M059J (cell line): ENCODE data around the gene MEI1. TPM values are rescaled to one million over a fixed set of nuclear protein-coding genes. Genes with fewer than 3 reads are reported as not detected.
A peak's percentile ranks its signal among the peaks of the same experiment; 100 is the strongest.
"Not testable (repeated sequence)": the region's sequence is repeated elsewhere in the genome, so short reads cannot be mapped to it uniquely, and the experiment has no call there.

Experiments used
- DNase-seq: peaks from one replicate; pipeline ENCODE4 v3.0.0-alpha.2; 2012; ENCODE audit warnings: low read depth
- total RNA-seq: library from RNA; depleted of rRNA; stranded (reverse); fragments of >200 nt; shearing (Covaris generic); gene quantifications from 2 replicates; pipeline ENCODE4 v1.2.3, GENCODE V29; 2014

The MEI1 gene
- total RNA-seq, 1 experiment from 2014 or later: not detected

DNA sequence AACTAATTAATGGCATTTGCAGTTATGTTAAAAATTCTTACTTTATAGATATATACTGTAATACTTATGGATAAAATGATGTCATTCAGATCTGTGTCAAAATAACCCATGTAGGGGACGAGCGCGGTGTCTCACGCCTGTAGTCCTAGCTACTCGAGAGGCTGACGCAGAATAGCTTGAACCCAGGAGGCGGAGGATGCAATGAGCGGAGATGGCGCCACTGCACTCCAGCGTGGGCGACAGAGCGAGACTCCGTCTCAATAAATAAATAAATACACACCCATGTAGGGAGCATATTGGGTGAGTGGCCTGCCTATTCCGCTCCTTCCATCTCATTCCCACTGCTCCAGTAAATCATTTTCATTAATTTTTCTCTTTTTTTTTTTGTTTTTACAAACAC, 17.7 kb upstream of the MEI1 start:
- DNase-seq: no peak

DNA sequence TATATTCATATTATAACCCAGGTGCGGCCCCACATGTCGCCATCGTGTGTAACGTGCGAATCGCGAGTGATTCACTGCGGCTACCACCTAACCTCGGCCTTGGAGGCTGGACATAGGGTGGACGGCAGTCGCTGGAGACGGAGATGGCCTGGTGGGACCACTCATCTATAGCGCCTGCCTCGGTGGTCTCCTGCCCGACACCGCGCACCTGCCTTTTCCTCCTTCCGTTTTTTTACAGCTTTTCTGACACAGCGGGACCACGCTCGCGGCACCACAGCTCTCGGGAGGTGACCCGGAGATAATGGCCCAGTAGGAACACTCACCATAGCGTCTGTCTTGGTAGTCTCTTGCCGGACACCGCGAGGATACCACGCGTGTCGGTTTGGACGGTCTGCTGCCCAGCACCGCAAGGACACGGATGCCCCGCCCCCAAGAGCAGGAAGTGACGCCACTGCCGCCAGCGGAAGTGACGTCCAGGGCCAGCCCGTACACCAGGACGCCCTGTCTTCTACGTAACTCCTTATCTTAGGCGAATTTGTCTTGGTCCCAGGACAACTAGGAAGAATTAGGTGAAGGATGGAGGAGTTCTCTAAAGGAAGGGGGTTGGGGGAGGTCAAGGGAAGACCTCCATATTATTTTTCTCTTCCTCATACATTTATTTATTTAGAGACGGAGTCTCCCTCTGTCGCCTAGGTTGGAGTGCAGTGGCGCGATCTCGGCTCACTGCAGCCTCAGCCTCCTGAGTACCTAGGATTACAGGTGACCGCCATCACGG, 17.1 kb upstream of the MEI1 start:
- DNase-seq: no peak

DNA sequence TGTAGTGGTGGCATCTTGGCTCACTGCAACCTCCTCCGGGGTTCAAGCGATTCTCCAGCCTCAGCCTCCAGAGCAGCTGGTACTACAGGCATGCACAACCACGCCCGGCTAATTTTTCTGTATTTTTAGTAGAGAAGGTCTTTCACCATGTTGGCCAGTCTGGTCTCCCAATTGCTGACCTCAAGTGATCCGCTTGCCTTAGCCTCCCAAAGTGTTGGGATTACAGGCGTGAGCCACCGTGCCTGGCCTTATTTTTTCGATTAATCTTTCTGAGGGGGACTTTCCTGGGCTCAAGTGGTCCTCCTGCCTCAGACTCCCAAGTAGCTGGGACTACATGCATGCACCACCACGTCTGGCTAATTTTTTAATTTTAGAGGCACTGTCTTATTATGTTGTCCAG, 16.3 kb upstream of the MEI1 start:
- DNase-seq: no peak

DNA sequence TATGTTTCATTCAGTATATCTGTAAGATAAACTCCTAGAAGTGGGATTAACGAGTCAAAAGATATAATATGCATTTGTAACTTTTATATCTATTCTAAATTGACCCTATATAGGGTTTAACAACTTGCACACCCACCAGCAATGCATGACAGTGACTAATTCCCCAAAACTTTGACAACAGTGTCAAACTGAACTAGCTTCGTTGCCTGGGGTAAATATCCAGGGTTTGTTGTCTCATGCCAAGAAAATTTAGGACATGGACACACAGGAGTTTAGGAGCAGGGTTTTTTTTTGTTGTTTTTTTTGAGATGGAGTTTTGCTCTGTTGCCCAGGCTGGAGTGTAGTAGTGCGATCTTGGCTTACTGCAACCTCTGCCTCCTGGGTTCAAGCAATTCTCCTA, 15.7 kb upstream of the MEI1 start:
- DNase-seq: peak; percentile 72

DNA sequence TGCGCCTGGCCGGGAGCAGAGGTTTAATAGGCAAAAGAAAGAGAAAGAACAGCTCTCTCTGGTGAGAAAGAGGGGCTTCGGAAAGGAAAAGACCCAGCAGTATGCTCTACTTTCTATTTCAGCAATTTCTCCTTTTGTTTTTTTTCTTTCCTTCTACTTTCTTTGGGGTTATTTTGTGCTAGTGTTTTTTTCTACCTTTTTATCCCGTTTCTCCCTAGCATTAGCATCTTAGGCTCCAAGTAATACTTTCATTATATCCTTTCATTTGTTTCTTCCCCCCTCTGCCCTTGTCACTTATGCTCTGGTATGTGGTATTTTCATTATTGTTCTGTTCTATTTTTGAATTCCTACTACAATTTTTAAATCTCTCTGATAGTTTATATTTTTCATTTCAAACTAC, 15.1 kb upstream of the MEI1 start:
- no peak for DNase-seq

DNA sequence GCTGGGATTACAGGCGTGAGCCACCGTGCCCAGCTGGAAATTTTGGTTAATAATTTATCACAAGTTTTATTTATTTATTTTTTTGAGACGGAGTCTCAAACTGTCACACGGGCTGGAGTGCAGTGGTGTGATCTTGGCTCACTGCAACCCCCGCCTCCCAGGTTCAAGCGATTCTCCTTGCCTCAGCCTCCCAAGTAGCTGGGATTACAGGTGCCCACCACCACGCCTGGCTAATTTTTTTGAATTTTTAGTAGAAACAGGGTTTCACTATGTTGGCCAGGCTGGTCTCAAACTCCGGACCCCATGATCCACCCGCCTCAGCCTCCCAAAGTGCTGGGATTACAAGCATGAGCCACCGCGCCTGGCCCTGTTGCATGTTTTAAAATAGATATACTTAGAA, 12.4 kb upstream of the MEI1 start:
- not testable (repeated sequence) for DNase-seq

DNA sequence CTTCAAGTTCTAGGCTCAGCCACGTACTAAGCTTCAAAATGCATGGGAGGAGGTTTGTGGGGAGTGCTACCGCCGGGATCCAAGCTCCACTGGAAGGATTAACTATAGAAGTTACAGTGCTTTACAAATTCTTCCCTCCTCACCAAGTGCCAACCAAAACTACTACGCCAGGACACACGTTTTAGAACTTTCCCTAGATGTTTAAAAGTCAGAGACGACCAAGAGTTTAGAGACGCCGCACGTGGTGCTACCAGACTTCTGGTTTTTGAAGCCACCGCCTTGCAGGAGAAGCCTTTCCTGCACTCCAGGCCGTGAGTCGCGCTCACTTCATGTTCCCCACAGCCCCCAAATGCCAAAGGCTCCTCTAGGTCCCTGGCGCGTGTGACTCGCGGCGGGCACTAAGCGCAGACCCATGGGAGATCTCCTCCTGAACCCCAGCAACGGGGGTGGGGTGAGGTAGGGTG, 11.4 kb upstream of the MEI1 start:
- DNase-seq: peak; percentile 37

DNA sequence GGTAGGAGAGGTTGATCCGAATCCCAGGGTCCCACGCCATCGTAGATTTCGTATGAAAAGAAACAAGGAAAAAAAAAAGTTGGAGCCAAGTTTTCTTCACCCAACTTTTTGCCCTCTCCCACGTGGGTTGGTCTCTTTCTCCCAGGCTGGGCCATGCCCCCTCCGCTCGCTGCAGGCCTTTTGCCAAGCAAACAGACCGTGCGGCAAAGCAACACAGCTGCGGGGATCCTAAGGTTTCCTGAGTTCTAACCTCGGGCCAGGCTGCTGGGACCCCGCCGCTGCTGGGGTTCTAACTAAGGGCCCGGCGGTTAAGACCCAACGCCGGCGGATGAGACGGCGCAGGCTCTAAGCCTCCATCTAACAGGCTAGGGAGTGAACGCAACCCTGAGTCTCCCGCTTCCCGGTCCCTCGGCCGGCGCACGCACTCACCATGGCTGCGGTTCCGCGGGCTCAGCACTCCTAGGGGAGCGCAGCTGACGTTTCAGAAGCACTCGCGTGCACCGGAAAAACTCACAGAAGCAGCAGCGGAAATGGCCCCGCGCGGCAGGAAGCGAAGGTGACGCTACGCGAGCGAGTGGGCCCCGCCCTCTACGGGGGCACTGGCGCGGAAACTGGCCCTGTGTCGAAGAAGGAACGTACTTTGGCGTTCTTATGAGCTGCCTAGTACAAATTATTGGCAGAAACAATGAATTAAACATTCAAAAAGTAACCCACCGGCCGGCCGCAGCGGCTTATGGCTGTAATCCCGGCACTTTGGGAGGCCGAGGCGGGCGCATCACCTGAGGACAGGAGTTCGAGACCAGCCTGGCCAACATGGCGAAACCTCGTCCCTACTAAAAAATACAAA, 10.7 kb upstream of the MEI1 start, which contains the start of gene SNU13:
SNU13 (minus strand) TSS at position 503 of the 847 bp plus-strand sequence; CDS start at position 432, 71 bp downstream.
- peak; percentile 89 for DNase-seq

DNA sequence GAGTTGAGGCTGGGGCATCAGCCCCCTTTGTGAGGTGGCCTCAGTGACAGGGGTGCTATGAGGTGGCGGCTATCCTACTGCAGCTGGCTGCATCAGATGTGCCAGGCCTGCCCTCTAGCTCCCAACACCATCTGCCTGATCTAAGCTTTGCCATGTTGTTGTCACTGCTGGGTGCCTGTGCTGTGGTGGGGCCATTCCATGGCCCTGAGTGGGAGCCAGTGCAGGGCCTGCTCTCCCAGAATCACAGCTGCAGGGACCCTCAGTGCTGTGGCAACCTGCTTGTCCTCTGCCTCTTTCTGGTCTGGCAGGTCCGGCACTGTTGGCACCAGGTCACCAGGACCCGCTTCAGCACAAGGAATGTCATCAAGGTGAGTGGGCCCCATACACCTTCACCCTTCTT, 8.8 kb upstream of the MEI1 start:
- DNase-seq: no peak

DNA sequence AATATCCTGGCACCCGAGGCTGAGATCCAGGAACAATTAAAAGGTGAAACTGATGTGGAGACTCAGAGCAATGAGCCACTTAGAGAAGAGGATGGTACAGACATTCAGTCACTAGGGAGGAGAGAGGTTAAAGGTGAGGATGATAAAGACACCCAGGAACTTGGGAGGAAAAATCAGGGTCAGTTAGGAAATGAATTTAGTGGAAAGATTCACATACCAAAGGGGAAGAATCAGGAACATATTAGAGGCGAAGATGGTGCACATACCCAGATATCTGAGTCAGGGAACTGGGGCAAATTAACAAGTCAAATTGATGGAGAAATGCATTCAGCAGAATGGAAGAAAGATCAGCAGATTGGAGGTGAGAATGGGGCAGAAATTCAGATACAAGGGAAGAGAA, 4.1 kb upstream of the MEI1 start:
- DNase-seq: no peak

DNA sequence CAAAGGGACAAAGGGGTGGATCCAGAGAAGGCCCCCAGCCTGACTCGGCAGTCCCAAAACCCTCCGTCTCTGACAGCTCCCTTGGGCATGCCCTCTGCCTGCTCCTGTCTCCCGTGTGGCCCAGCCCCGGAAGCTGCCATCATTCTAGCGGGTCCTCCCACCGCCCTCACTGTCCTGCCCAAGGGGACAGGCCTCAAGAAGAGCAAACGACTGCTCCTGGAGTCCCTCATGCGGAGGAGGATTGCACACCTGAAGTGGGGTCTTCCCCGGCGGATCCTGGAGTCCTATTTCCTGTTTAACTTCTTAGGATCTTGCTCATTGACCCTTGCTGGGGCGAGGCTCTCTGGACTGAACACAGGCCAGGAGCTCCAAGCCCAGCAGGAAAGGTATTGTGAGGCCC, 2.6 kb upstream of the MEI1 start:
- DNase-seq: no peak

DNA sequence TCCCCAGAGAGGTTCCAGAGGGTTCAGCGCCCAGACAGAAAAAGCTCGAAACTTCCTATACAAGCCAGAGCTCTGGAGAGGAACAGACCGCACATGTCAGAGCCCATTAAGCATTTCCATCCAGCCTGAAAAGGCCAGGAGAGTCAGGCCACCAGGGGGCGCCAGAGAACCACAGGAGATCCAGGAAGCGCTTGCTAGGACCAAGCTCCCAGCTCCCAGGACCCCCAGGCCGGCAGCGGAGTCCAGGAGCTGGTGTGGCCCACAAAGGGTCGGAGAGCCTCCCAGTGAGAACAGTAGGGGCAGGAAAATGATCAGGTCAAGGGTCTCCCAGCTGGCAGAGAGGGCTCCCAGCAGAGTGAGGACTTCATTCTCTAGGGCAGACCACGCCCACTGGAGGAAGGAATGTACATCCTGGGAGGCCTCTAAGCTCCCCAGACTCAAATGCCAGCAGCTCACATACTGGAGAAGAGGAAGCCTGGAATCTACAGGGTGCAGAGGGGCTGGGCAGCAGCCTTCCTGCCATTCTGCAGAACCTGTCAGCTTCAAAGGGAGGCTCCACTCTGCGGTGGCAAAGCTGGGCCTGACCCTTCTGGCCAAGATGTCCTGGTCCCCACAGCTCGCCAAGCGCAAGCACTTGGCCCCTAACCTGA, 2.1 kb upstream of the MEI1 start:
- peak; percentile 73 for DNase-seq

DNA sequence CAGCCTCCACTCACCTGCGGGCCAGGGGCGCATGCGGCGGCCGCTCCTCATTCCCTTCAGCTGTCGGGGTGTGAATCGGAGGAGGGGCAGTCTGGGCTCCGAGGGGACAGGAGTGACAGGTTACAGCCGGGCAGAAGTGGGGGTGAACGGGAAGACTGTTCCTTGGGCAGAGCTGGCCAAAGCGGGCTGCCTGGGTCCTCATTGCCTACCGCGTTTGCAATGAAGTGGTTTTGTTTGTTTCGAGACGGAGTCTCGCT, 733 bp downstream of the MEI1 start:
- no peak for DNase-seq

DNA sequence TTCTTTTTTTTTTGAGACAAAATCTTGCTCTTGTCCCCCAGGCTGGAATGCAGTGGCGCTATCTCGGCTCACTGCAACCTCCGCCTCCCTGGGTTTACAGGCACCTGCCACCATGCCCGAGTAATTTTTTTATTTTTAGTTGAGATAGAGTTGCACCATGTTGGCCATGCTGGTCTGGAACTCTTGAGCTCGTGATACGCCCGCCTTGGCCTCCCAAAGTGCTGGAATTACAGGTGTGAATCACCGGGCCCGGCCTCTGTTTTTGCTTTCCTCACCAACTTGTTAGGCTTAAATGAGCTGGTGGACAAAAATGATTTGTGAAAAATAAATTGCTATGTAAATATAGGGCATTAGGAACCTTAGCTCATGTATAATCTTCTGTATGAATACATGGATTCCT, 3.5 kb downstream of the MEI1 start:
- no peak for DNase-seq

DNA sequence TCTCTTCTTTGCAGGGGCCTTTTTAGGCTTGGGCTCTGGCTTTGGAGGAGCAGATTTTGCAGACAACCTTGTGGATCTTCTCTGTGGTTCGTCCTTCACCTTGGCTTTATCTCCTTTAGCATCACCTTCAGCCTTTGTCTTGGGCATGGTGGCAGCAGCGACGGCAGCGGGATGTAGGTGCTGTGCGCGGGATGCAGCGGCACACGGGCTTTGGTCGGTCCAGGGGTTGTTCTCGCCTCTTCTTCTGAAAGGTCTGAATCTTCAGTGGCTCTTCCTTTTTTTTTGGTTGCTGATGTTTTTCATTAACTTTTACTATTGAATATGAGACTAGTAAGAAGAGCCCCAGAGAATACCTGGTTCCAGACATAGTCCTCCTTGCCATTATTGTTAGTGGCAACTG, 10.0 kb downstream of the MEI1 start:
- no peak for DNase-seq

DNA sequence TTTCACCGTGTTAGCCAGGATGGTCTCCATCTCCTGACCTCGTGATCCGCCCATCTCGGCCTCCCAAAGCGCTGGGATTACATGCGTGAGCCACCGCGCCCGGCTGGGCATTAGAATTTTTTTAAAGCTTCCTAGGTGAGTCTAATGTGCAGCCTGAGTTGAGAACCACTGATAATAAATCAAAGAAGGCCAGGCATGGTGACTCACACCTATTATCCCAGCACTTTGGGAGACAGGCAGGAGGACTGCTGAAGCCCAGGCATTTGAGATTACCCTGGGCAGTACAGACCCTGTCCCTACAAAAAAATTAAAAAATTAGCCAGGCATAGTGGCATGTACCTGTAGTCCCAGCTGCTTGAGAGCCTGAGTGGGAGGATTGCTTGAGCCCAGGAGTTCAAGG, 13.7 kb downstream of the MEI1 start:
- peak; percentile 61 for DNase-seq

DNA sequence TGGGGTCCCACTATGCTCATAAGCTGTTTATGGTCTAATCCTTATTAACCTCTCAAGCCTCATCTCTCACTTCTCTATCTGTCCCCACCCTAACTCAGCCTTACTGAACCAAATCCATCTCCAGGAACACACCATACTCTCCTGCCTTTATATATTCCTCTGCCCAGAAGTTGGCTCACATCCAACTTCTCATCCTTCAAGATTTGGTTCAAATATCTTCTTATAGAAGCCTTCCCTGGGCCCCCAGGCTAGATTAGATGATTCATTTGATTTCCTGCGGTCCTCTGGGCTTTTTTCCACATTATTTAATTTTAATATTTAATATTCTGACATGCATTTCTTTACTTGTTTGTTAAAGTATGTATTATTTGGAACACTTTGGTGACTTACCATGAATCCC, 23.2 kb downstream of the MEI1 start:
- DNase-seq: peak; percentile 47

DNA sequence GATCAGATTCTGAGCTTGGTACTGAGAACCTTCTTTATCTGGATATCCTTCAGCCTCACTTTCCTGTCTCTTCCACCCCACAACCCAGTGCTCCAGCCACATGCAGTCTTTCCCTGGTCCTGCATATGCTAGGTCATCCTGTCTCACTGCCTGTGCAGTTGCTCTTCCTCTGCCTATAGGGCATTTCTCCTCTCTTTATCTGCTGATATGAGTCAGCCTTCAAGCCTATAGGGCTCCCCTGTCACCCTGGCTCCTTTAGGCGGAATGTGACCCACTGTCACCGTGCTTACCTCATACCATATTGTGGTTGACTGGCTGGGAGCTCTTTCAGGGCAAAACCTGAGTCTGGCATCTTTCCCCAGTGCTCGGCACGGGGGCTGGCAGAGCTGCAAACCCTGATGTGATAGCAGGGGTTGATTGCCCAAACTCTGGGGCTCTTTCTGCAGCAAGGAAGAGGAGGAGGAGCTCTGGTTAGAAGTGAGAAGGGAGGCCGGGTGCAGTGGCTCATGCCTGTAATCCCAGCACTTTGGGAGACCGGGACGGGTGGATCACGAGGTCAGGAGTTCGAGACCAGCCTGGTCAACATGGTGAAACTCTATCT, 26.3 kb downstream of the MEI1 start:
- peak; percentile 49 for DNase-seq

DNA sequence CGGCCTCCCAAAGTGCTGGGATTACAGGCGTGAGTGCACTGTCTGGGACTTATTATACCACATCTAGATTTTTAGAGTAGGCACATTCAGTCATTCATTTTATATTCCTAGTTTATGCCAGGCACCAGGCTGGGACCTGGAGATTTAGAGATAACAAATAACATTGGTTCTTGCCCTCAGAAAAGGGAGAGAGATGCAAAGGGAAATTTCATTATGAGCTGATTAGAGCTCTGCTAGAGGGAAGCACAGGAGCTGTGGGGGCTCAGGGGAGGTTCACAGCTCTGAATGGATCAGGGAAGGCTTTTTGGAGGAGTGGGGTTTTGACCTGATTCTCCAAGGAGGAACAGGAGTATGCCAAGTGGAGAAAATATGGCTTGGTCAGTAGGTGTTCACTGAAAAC, 32.3 kb downstream of the MEI1 start:
- no peak for DNase-seq

DNA sequence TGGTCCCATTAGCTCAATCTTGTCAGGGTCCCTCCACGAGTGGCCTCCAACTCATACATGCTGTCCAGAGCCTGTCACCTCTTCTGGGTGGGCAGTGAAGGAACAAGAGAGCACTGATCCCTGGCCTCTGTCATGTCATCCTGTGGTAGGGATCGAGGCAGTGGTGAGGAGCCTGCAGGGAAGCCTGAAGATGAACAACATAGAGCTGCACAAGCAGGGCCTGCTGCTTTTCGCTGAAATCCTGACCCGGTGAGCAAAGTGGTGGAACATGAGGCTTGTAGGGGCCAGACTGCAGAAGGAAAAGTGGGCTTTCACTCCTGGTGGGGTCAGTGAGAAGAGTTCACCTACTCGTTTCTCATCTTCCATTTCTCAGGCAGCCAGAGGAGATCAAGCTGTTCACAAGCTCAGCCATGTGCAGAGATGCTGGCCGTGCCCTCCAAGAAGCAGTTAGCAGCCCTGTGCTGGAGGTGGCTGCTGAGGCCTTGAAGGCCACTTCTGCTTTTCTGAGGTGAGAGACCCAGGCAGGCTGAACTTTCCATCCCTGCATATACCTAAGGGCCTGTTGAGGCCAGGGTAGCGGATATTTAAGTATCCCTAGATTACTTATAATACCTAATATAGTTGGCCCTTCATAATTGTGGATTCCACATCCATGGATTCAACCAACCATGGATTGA, 32.9 kb downstream of the MEI1 start:
- no peak for DNase-seq

DNA sequence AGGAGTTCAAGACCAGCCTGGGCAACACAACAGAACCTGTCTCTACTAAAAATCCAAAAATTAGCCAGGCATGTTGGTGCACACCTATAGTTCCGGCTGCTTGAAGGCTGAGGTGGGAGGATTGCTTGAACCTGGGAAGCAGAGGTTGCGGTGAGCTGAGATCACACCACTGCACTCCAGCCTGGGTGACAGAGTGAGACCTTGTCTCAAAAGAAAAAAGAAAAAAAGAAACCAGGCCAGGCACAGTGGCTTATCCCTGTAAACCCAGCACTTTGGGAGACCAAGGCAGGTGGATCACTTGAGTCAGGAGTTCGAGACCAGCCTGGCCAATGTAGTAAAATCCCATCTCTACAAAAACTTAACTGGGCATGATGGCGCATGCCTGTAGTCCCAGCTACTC, 33.9 kb downstream of the MEI1 start:
- not testable (repeated sequence) for DNase-seq

DNA sequence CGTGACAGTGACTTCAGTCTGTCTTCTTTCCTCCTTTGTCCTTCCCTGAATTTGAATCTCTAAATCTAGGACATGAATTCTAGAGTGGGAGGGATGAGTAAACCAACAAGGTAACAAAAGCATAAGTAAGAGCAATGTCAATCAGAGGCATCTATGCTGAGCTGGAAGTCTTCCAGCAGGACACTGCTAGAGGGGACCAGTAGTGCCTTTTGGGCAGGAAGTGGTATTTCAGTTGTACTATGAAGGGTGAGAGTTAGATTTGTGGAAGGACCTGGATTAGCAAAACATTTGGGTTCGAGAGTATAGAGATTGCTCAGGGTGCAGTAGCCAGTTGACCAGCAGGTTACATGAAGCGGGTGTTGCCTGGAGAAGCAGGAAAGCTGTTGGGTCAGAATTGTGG, 40.3 kb downstream of the MEI1 start:
- DNase-seq: no peak
